ENCODE measurements around the gene RASGEF1C. TPM values are rescaled to one million over a fixed set of nuclear protein-coding genes. Genes with fewer than 3 reads are reported as not detected.

Gene RASGEF1C
- total and polyA plus RNA-seq, 10 of the 15 experiments (the other 5 are each of a cell fraction or from before 2014, with no cell fraction given), result not detected

DNA sequence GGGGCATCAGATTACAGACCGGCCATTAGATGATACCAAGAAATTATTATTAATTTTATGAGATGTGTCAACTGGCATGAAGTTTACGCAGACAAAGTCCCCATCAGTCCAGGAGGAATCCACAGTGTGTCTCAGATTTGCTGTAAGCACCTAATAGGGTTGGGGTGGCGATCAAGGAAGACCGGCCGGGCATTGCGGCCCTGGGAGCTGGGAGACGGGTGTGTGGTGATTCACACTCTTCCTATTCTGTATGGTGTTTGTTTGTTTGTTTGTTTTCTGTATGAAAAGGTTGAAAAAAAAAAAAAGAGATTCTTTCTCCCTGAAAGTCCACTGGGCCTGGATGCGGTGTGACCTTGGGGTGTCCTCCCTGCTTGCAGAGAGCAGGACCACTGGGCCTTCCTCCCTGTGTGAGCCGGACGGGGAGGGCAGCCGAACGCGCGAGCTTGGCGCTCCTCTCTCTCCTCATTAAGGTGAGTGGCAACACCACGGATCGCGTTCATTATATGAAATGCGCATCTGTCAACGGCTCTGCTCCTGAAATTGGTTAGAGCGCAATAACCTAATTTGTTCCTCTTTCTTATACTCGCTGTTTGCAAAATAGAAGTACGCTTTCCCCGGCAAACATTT lies 15.1 kb downstream of the RASGEF1C start:
- no peak for FAIRE-seq
- in situ Hi-C loops (cut with MboI) (no loop called here), intact Hi-C loops (cut with micrococcal nuclease; ENCODE audit: unreplicated experiment) (no loop called here)
- TF ChIP-seq, protein P1, sequence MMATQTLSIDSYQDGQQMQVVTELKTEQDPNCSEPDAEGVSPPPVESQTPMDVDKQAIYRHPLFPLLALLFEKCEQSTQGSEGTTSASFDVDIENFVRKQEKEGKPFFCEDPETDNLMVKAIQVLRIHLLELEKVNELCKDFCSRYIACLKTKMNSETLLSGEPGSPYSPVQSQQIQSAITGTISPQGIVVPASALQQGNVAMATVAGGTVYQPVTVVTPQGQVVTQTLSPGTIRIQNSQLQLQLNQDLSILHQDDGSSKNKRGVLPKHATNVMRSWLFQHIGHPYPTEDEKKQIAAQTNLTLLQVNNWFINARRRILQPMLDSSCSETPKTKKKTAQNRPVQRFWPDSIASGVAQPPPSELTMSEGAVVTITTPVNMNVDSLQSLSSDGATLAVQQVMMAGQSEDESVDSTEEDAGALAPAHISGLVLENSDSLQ (IDR thresholded peaks at IDR 0.05), result no peak
- no peak for TF ChIP-seq SIX5 (IDR thresholded peaks at IDR 0.05; ENCODE audit: low read depth, low read length, severe bottlenecking)
- TF ChIP-seq IKZF2 (IDR thresholded peaks at IDR 0.05), result no peak
- TF ChIP-seq, protein P2, sequence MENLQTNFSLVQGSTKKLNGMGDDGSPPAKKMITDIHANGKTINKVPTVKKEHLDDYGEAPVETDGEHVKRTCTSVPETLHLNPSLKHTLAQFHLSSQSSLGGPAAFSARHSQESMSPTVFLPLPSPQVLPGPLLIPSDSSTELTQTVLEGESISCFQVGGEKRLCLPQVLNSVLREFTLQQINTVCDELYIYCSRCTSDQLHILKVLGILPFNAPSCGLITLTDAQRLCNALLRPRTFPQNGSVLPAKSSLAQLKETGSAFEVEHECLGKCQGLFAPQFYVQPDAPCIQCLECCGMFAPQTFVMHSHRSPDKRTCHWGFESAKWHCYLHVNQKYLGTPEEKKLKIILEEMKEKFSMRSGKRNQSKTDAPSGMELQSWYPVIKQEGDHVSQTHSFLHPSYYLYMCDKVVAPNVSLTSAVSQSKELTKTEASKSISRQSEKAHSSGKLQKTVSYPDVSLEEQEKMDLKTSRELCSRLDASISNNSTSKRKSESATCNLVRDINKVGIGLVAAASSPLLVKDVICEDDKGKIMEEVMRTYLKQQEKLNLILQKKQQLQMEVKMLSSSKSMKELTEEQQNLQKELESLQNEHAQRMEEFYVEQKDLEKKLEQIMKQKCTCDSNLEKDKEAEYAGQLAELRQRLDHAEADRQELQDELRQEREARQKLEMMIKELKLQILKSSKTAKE (IDR thresholded peaks at IDR 0.05; ENCODE audit: low read depth, poor library complexity, severe bottlenecking), result no peak
- no peak for TF ChIP-seq RBBP5 (conservative IDR thresholded peaks at IDR 0.05)
- TF ChIP-seq NFXL1 (IDR thresholded peaks at IDR 0.05; ENCODE audit: borderline replicate concordance), result no peak
- no peak for TF ChIP-seq ETV6 (conservative IDR thresholded peaks at IDR 0.05 in 1 of 2, IDR thresholded peaks at IDR 0.05 in 1 of 2; ENCODE audit: borderline replicate concordance in 1 of 2, low read depth in 1 of 2)
- no peak for TF ChIP-seq EGR1 (IDR thresholded peaks at IDR 0.05; ENCODE audit: borderline replicate concordance in 1 of 2, low read depth in 2 of 2, low read length in 2 of 2)
- TF ChIP-seq, protein P3, sequence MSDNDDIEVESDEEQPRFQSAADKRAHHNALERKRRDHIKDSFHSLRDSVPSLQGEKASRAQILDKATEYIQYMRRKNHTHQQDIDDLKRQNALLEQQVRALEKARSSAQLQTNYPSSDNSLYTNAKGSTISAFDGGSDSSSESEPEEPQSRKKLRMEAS (IDR thresholded peaks at IDR 0.05; ENCODE audit: low read depth, low read length), result no peak
- H3K36me3 ChIP-seq (ENCODE audit: control insufficient read depth in 2 of 2, insufficient read depth in 2 of 2, low read length in 1 of 2), result no peaks in the 10 kb centered on the region
- H3K27ac ChIP-seq (ENCODE audit: control insufficient read depth, insufficient read depth), result no peak overlapping the region
- no peaks in the 10 kb centered on the region for H3K27me3 ChIP-seq (replicated peaks in 1 of 2; ENCODE audit: control insufficient read depth in 2 of 2, insufficient read depth in 2 of 2, low read length in 1 of 2)
- DNase-seq (ENCODE audit: low read depth, low spot score), result no peak
- H3K4me3 ChIP-seq, result no peak overlapping the region
- H3K79me2 ChIP-seq (ENCODE audit: control insufficient read depth, insufficient read depth, low read length), result no peaks in the 10 kb centered on the region
- RAD21 ChIA-PET (ENCODE audit: unreplicated experiment), result no interaction called here
- no peaks in the 10 kb centered on the region for H3K9me3 ChIP-seq (replicated peaks; ENCODE audit: control insufficient read depth, insufficient read depth, low read length)
- 85% methylated on average over 24 of the region's 24 CpGs for WGBS (ENCODE audit: insufficient coverage, insufficient replicate concordance, low lambda C conversion rate, missing lambda C conversion rate)
- H3K9ac ChIP-seq (ENCODE audit: control insufficient read depth, insufficient read depth, low read length), result no peak overlapping the region
- no peak overlapping the region for H2AFZ ChIP-seq (ENCODE audit: control insufficient read depth, low read depth, low read length)
- no peak overlapping the region for H3K4me2 ChIP-seq (ENCODE audit: control insufficient read depth, insufficient read depth)
- CTCF ChIA-PET, result no interaction called here
- no peaks in the 10 kb centered on the region for H3K4me1 ChIP-seq (ENCODE audit: control insufficient read depth, insufficient read depth, low read length)
- BruUV-seq (replicated peaks), result no TSS peak
- POLR2A ChIA-PET, result no interaction called here
- ATAC-seq, result no peak
- H4K20me1 ChIP-seq (ENCODE audit: control insufficient read depth, insufficient read depth), result no peaks in the 10 kb centered on the region
- SMC1A ChIA-PET (ENCODE audit: uncharacterized antibody, unreplicated experiment), result no interaction called here

All from GM12878 (cell line).